Esophagus muscularis mucosa (tissue), 4 donors: ENCODE results near the gene SPEF1. TPM values are rescaled to one million over a fixed set of nuclear protein-coding genes. Genes with fewer than 3 reads are reported as not detected.

Source experiments
- DNase-seq: peaks from one replicate; pipeline ENCODE4 v3.0.0-alpha.2; 2017; ENCODE audit errors: extremely low spot score
- H3K27ac ChIP-seq, 4 donors: fragments of 200-600 bp; sonication (generic); replicated peaks in 1 of 4; 1 replicate in 3 of 4; 2 replicates in 1 of 4; pipeline ENCODE4 v1.5.1; 2016 to 2019; ENCODE audit warnings: mild to moderate bottlenecking in 1 of 4
- H3K27me3 ChIP-seq, 4 donors: fragments of 200-600 bp; sonication (generic); one replicate each; pipeline versions ENCODE4 v1.5.1 to v1.6.0; 2016 to 2019
- H3K36me3 ChIP-seq, 4 donors: fragments of 200-600 bp; sonication (generic); one replicate each; pipeline ENCODE4 v1.5.1; 2016 to 2019
- H3K4me1 ChIP-seq, 4 donors: fragments of 200-600 bp; sonication (generic); one replicate each; pipeline ENCODE4 v1.5.1; 2016 to 2019
- H3K4me3 ChIP-seq, 4 donors: fragments of 200-600 bp; sonication (generic); 1 replicate in 2 of 4; 2 replicates in 2 of 4; pipeline ENCODE4 v1.5.1; 2016 to 2019; ENCODE audit warnings: mild to moderate bottlenecking in 4 of 4, moderate library complexity in 1 of 4
- H3K9me3 ChIP-seq, 4 donors: fragments of 200-600 bp; sonication (generic); 1 replicate in 3 of 4; 2 replicates in 1 of 4; pipeline ENCODE4 v1.5.1; 2016 to 2019
- EP300 ChIP-seq: sonication (generic); formaldehyde crosslinking; IDR thresholded peaks from one replicate; pipeline ENCODE4 v1.6.1; 2017; ENCODE audit warnings: antibody characterized with exemption
- POLR2A ChIP-seq: fragments of 450-650 bp; IDR thresholded peaks from one replicate; pipeline ENCODE4 v1.6.1; 2017; ENCODE audit warnings: antibody characterized with exemption, moderate library complexity, mild to moderate bottlenecking, low read depth
- POLR2AphosphoS5 ChIP-seq, 2 donors: sonication (generic); formaldehyde crosslinking; IDR thresholded peaks; one replicate each; pipeline ENCODE4 v1.6.1; 2017; ENCODE audit warnings: antibody characterized with exemption in 2 of 2
- WGBS: methylation state at CpG from one replicate; pipeline ENCODE4 v1.1.5; 2018; 5-methylcytosine and 5-hydroxymethylcytosine counted together
- intact Hi-C: fragments of 100-400 bp; cut with DNase I; formaldehyde crosslinking; loops from one replicate; pipeline ENCODE4 v1.15.1; 2023
- total RNA-seq, 4 donors: library from RNA; depleted of rRNA; stranded (reverse); fragments of >200 nt; gene quantifications; one replicate each; pipeline versions ENCODE4 v1.1.0 to v1.2.1, GENCODE V29; 2016
- TF ChIP-seq, protein P1 (sequence below), 3 experiments: fragments of 200-600 bp in 2 of 3; fragments of 450-650 bp in 1 of 3; sonication (generic) in 2 of 3; IDR thresholded peaks; one replicate each; pipeline ENCODE4 v1.5.1; 2017 to 2019; ENCODE audit warnings: antibody characterized with exemption in 3 of 3, mild to moderate bottlenecking in 2 of 3, moderate library complexity in 1 of 3

The SPEF1 gene
- total RNA-seq, 4 donors from 2014 or later: 0.50 TPM; not detected in 3

DNA sequence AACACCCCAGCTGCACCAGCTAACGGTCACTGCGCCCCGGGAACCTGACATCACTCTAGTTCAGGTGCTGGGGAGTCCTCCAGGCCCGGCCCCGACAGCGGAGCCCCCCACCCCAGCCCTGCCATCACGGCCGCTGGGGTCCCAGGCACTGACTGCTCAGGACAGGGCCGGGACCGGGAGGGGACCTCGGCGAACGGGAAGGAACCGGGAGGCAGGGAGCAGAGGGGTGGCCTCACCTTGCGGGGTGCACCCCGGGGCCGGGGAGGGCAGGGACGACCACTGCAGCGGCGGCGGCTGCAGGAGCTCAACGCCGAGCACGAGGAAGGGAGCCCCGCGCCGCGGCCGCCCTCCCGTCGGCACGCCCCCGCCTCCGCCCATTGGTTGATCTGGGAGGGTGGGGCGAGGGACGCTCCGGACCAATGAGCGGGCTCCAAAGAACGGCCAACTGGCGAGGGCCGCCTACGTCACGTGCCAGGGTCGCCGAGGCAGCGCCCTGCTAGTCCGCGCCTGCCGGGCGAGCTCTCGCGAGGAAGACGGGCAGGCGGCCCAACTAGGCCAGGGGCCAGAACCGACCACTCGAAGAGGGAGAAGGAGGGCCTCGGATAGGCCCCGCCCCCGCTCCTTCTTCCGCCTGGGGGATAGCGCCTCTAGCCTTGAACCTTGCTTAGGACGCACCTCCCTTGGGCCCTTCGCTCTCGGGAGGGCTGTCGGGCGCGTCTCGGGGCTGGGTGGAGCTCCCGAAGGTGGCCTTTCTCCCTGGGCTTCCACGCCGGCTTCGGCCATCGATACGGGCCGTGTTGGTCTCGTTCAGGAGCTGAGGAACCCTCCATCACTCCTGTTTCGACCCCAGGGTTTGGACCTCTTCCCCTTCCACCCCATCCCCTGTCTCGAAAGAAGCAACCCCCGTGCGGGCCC is 13.6 kb downstream of the SPEF1 start, which contains the start of gene ADISSP:
Gene ADISSP, minus strand, starts transcription at position 327 of the 915 bp plus-strand sequence. CDS start 7,653 bp downstream, outside the sequence.
- Histone ChIP-seq H3K27me3 (no peaks in the 10 kb centered on the region), H3K4me3 (peak within 1 kb of the TSS; percentile 68 to 83 (median 70)), H3K27ac (peak within 1 kb of the TSS; percentile 91 to 97 (median 93)), H3K4me1 (peaks cover 28 to 66% (median 63%) of the 10 kb centered on the region in 4 donors), H3K36me3 (no peaks in the 10 kb centered on the region), H3K9me3 (no peaks in the 10 kb centered on the region)
- DNase-seq: peak; percentile 100
- TF ChIP-seq EP300 (no peak), POLR2AphosphoS5 (IDR thresholded peaks at IDR 0.05) (peak; percentile 90 to 95)
- TF ChIP-seq, protein P1, sequence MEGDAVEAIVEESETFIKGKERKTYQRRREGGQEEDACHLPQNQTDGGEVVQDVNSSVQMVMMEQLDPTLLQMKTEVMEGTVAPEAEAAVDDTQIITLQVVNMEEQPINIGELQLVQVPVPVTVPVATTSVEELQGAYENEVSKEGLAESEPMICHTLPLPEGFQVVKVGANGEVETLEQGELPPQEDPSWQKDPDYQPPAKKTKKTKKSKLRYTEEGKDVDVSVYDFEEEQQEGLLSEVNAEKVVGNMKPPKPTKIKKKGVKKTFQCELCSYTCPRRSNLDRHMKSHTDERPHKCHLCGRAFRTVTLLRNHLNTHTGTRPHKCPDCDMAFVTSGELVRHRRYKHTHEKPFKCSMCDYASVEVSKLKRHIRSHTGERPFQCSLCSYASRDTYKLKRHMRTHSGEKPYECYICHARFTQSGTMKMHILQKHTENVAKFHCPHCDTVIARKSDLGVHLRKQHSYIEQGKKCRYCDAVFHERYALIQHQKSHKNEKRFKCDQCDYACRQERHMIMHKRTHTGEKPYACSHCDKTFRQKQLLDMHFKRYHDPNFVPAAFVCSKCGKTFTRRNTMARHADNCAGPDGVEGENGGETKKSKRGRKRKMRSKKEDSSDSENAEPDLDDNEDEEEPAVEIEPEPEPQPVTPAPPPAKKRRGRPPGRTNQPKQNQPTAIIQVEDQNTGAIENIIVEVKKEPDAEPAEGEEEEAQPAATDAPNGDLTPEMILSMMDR (IDR thresholded peaks at IDR 0.05): peak in 2 of 3 experiments; percentile 10 to 23
- intact Hi-C loops: no loop called here
- 0% methylated on average over 17 of the region's 80 CpGs for WGBS

DNA sequence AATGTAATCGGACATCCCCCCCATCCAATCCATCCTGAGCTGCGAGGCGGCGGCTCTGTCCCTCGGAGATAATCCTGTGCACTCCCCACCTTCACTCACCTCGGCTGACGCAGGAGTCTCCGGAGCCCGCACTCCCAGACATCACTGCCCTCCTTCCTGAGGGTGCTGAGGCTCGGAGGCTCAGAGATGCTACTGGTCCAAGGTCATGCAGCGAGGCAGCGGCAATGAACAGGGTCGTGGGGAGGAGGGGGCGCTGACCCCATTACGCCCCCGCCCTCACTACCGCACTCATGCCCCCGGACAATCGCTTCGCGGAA is 14.2 kb downstream of the SPEF1 start:
- no peaks in the 10 kb centered on the region for H3K36me3 ChIP-seq
- H3K27me3 ChIP-seq: no peaks in the 10 kb centered on the region
- 0% methylated on average over 3 of the region's 21 CpGs for WGBS
- TF ChIP-seq POLR2AphosphoS5 (IDR thresholded peaks at IDR 0.05): no peak
- no peak for TF ChIP-seq EP300
- TF ChIP-seq POLR2A: no peak
- TF ChIP-seq, protein P1 (IDR thresholded peaks at IDR 0.05): no peak
- H3K4me1 ChIP-seq: peaks cover 28 to 72% (median 70%) of the 10 kb centered on the region in 4 donors
- DNase-seq: no peak
- peak overlapping the region; percentile 76 to 97 (median 92) for H3K27ac ChIP-seq
- peak overlapping the region; percentile 68 to 83 (median 70) for H3K4me3 ChIP-seq
- no peaks in the 10 kb centered on the region for H3K9me3 ChIP-seq
- intact Hi-C loops: no loop called here

DNA sequence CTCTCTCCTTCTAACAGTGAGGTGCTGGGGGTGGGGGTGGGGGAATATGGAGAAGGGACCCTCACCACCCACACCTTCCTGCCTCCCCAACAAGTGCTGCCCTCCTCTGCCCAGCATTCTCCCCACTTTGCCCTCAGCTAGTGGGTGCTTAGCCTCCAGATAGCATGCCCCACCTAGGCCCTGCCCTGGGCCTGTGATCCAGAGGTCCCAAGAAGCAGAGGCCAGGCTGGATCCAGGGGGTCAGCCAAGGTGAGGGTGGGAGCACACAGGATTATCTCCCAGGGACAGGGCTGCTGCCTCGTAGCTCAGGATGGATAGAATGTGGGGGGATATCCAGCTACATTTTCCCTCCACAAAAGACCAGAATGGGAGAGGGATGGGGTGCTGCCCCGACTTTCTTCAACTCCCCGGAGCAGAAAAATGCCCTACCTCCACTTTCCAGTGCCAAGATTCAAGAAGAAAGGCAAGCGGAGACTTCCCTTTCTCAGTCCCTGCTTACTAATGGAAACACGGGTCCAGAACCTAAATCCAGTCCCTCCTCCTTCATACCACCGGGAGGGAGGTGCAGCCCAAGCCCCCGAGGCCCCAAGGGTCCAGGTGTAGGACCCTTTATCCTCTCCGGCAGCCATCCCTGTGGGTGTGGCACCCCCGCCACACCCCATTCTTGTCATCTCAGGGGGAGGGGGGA is 14.7 kb downstream of the SPEF1 start:
- Histone ChIP-seq H3K4me1 (peaks cover 28 to 77% (median 75%) of the 10 kb centered on the region in 4 donors), H3K4me3 (peak overlapping the region; percentile 68 to 83 (median 70)), H3K36me3 (peaks cover 0 to 3% (median 0%) of the 10 kb centered on the region in 4 donors), H3K9me3 (no peaks in the 10 kb centered on the region), H3K27me3 (no peaks in the 10 kb centered on the region), H3K27ac (peak overlapping the region; percentile 76 to 97 (median 92))
- intact Hi-C loops: no loop called here
- DNase-seq: no peak
- TF ChIP-seq POLR2AphosphoS5 (IDR thresholded peaks at IDR 0.05): no peak
- TF ChIP-seq, protein P1 (IDR thresholded peaks at IDR 0.05): no peak
- no peak for TF ChIP-seq POLR2A
- no peak for TF ChIP-seq EP300
- 11% methylated on average over 8 of the region's 9 CpGs for WGBS

DNA sequence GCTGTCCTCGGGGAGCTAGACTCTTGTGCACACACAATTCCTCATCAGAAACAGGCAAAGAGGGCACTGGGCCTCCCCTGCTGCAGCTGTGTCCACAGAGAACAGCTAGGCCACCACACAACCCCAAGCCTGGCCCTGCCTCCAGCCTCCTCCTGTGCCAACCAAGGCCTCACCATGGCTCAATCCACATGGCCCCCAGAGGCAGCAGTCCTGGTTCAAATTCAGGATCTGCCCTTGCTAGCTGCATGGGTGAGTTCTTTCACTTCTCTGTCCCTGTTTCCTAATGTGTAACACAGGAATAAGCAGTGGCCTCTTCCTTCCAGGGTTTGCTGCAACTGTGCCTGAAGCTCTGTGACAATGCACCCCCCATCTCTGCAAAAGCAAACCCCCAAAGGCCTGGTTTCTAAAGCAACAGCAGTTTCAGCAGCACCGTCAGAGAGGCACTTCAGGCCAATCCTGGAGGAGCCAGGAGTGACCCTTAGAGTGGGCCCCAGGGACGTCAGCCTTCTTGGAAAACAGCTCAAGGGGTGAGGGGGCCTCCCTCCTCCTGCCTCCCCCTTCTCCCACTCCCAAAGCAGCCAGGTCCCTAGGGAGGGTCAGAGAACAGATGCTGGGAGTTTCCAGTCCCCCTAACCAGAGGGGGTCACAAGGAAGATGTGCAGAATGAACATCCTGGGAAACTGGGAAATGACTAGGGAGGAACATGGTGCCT is 15.9 kb downstream of the SPEF1 start:
- 57% methylated on average over 2 of the region's 3 CpGs for WGBS
- TF ChIP-seq POLR2AphosphoS5 (IDR thresholded peaks at IDR 0.05) (no peak), POLR2A (no peak), EP300 (no peak)
- TF ChIP-seq, protein P1 (IDR thresholded peaks at IDR 0.05): no peak
- Histone ChIP-seq H3K4me1 (peaks cover 28 to 88% (median 86%) of the 10 kb centered on the region in 4 donors), H3K27me3 (no peaks in the 10 kb centered on the region), H3K4me3 (peak overlapping the region in 3 of 4 donors; percentile 11 to 83 (median 72)), H3K9me3 (no peaks in the 10 kb centered on the region), H3K36me3 (peaks cover 0 to 4% (median 0%) of the 10 kb centered on the region in 4 donors), H3K27ac (peak overlapping the region; percentile 76 to 97 (median 92))
- DNase-seq: no peak
- intact Hi-C loops: no loop called here
